Stimulated activated CD8-positive, alpha-beta memory T cell treated with anti-CD3 and anti-CD28 coated beads, Interleukin-2, amount 100 ng/mL, for 1 hour (primary cell): Measurements from ENCODE around the gene ITGB3.

Experiments
- DNase-seq, 2 donors: peaks; one replicate each; pipeline ENCODE4 v3.0.0-alpha.2; 2020; ENCODE audit warnings: low read depth in 2 of 2

Gene ITGB3

DNA sequence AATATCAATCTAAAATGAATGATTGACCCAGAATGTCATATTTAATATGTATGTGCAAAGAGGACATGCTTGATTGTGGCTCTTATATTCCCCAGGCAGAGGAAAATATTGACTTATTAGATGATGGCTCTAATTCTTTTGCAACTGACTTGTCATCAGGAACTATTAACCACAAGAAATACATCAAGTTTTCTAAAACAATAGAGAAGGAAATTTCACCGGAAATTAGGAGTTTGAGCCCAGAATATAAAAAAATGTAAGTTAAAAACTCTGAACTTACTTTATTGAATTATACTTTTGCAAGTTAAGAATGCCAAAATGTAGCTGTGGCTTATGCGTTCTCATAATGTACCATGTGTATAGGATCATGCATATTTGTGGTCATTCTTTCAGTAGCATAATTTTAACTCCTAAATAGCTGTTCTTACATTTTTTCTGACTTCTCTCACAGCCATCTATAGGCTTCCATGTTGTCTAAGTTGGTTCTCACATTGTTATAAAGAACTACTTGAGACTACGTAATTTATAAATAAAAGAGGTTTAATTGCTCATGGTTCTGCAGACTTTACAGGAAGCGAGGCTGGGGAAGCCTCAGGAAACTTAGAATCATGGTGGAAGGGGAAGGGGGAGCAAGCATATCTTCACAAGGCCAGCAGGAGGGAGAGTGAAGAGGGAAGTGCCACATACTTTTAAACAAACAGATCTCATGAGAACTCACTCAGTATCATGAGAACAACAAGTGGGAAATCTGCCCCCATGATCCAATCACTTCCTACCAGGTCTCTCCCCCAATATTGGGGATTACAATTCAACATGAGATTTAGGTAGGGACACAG is 81.7 kb downstream of the ITGB3 start:
- no peak for DNase-seq

DNA sequence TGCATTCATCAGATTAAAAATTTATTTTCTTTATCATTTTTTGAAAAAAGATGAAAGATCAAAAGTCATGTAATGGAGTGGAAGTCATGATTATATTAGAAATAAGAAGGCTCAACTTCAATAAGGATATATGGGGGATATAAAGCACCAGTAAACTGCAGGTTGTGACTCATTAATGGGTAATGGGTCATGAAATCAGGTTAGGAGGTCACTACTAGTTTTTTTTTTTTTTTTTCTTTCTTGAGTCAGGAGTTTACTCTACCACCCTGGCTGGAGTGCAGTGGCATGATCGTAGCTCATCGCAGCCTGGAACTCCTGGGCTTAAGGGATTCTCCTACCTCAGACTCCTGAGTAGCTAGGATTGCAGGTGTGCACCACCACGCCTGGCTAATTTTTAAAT is 84.4 kb downstream of the ITGB3 start:
- no peak for DNase-seq

DNA sequence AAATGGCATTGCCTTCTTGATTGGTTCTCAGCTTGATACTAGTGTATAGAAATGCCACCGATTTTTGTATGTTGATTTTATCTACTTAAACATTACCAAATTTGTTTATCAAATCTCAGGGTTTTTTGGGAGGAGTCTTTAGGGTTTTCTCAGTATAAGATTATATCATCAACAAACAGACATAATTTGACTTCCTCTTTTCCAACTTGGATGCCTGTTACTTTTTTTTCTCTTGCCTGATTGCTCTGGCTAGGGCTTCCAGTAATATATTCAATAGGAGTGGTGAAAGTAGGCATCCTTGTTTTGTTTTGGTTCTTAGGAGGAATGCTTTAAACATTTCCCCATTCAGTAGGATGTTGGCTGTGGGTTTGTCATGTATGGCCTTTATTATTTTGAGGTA is 99.2 kb downstream of the ITGB3 start:
- no peak for DNase-seq

DNA sequence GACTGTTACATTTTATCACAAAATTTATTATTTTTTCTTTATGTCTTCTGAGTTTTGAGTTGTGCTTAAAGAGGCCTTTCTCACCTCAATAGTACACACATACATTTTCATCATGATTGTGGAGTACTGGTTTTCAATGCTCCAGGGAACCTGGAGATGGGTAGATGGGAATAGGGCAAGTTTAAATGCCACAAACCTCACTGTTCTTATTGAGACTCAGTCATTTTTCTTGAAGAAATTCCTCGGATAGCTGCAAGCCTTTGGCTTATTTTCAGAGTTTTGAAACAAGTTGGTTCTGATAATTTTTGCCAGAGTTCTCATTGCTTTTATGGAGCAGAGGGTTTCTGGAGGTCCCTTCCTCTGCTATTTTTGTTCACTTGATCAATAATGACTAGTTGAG is 105.0 kb downstream of the ITGB3 start:
- DNase-seq: no peak
